ENCODE results near the gene SNAP25. TPM values are rescaled to one million over a fixed set of nuclear protein-coding genes. Genes with fewer than 3 reads are reported as not detected.

SNAP25 gene
- total RNA-seq, 2 donors from 2014 or later = 0.74 to 9.3 TPM

DNA sequence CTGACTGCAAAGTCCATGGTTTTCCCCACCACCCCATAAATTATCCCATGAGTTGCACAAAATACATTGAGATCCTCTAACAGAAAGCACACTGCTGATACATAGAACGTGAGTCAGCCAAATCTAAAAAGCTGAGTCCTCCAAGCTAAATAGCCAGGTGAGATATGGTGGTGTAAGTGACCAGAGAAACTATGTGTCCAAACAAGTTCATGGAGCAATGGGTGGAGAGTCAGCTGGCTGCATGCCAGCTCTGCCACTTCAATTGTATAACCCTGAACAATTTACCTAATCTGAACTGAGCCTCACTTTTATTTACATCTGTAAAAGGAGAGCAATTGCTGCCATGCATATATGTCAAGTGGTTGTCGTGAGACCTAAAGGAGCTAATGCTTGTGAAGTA is 9.7 kb downstream of the SNAP25 start:
- no peak for DNase-seq (ENCODE audit: low spot score)
- Histone ChIP-seq H3K36me3 (no peaks in the 10 kb centered on the region), H3K4me3 (no peak overlapping the region), H3K27ac (no peak overlapping the region), H3K9me3 (no peaks in the 10 kb centered on the region), H3K4me1 (no peaks in the 10 kb centered on the region), H3K27me3 (no peaks in the 10 kb centered on the region)
- TF ChIP-seq, protein P1, sequence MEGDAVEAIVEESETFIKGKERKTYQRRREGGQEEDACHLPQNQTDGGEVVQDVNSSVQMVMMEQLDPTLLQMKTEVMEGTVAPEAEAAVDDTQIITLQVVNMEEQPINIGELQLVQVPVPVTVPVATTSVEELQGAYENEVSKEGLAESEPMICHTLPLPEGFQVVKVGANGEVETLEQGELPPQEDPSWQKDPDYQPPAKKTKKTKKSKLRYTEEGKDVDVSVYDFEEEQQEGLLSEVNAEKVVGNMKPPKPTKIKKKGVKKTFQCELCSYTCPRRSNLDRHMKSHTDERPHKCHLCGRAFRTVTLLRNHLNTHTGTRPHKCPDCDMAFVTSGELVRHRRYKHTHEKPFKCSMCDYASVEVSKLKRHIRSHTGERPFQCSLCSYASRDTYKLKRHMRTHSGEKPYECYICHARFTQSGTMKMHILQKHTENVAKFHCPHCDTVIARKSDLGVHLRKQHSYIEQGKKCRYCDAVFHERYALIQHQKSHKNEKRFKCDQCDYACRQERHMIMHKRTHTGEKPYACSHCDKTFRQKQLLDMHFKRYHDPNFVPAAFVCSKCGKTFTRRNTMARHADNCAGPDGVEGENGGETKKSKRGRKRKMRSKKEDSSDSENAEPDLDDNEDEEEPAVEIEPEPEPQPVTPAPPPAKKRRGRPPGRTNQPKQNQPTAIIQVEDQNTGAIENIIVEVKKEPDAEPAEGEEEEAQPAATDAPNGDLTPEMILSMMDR (IDR thresholded peaks at IDR 0.05) = no peak

- TF ChIP-seq, protein P1 (IDR thresholded peaks at IDR 0.05) = no peak
- H3K27ac ChIP-seq = no peak overlapping the region
- H3K4me3 ChIP-seq = no peak overlapping the region
- no peak for DNase-seq (ENCODE audit: low spot score)
- no peaks in the 10 kb centered on the region for H3K4me1 ChIP-seq
- H3K27me3 ChIP-seq = no peaks in the 10 kb centered on the region
- no peaks in the 10 kb centered on the region for H3K9me3 ChIP-seq
- no peaks in the 10 kb centered on the region for H3K36me3 ChIP-seq
These were observed 12.7 kb downstream of the SNAP25 start for GRCh38 chr20:10231290-10231689.

DNA sequence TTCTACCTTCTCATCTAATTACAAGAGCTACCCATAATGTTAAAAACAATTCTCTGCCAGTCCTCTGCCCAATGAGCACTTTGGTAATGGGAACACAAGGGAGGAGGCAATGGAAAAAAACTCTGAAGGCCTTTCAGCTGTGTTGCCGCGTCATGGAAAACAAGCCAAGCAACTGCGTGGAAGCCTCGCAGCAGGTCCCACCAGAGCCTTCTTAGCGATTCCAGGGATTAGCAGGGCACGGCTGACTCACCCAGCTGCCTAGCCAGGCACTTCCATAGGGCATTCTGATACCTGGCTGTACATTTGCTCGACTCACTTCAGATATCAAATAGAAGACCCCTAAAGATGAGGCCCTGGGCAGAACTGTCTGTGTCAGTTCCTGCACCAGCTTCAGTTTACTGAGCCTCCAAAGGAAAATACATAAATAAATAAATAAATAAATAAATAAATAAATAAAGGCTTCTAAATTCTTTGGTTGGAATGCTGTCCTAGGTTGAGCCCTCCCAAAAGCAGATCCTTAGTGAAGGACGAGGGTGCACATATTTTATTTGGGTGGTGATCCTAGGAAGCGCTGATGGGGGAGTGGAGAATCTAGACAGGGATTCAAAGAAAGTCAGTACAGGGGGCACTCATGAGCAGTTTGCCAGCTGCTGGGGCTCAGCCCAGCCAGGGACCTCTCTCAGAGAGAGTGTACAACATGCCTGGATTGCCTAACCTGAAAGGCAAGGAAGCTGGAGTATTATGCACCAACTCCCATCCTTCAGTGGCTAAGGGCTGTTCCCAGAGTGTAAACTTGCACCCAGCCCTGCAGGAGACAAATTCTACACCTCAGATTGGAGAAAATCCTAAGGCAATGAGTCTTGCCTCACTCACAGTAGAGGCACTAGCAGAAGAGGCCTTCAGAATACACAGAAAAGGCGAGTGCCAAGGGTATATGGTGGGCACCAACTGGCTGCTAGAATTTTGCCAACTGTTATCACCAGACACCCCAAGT is 18.2 kb downstream of the SNAP25 start:
- Histone ChIP-seq H3K4me3 (no peak overlapping the region), H3K36me3 (no peaks in the 10 kb centered on the region), H3K27ac (no peak overlapping the region), H3K27me3 (no peaks in the 10 kb centered on the region), H3K4me1 (no peaks in the 10 kb centered on the region), H3K9me3 (no peaks in the 10 kb centered on the region)
- TF ChIP-seq, protein P1 (IDR thresholded peaks at IDR 0.05) = no peak
- no peak for DNase-seq (ENCODE audit: low spot score)

DNA sequence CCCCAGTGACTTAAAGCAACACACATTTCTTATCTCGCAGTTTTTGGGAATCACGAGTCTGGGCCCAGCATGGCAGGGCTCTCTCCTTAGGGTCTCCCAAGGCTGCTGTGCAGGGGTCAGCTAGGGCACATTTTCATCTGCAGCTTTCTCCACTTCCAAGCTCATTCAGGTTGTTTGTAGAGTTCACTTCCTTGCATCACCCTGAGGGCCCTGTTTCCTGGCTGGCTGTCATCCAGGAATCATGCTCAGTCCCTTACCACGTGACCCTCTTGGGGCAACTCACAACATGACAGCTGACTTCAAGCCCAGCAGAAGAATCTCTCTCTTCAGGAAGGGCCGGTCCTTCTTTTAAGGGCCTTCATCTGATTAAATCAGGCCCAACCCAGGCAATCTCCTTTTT is 21.3 kb downstream of the SNAP25 start:
- Histone ChIP-seq H3K4me3 (no peak overlapping the region), H3K27me3 (no peaks in the 10 kb centered on the region), H3K9me3 (no peaks in the 10 kb centered on the region), H3K4me1 (no peaks in the 10 kb centered on the region), H3K36me3 (no peaks in the 10 kb centered on the region), H3K27ac (no peak overlapping the region)
- TF ChIP-seq, protein P1 (IDR thresholded peaks at IDR 0.05) = no peak
- DNase-seq (ENCODE audit: low spot score) = no peak

DNA sequence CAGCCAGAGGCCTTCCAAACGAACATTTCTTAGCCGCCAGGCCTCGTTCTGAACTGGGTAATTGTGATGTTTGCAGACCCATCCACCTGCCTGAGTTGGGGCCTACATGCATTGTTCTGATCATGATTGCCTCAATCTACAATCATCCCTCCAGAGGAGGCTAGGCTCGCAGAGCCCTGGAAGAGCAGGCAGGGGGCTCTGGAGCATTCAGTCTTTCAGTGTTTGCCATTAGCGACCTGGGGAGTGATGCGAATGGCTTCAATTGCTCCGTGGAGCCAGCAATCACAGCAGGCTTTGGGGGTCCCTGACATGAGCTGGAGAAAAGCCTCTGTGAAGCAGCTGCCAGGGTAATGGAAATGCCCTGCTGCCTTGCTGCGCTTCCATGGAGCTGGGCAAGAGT is 22.0 kb downstream of the SNAP25 start:
- no peak for DNase-seq (ENCODE audit: low spot score)
- H3K36me3 ChIP-seq = no peaks in the 10 kb centered on the region
- TF ChIP-seq, protein P1 (IDR thresholded peaks at IDR 0.05) = no peak
- H3K27ac ChIP-seq = no peak overlapping the region
- H3K27me3 ChIP-seq = no peaks in the 10 kb centered on the region
- no peaks in the 10 kb centered on the region for H3K4me1 ChIP-seq
- H3K4me3 ChIP-seq = no peak overlapping the region
- no peaks in the 10 kb centered on the region for H3K9me3 ChIP-seq
